SK-N-SH (cell line): ENCODE results near the gene SOD1. TPM values are rescaled to one million over a fixed set of nuclear protein-coding genes. Genes with fewer than 3 reads are reported as not detected.
A peak's percentile ranks its signal among the peaks of the same experiment; 100 is the strongest.

ENCODE experiments used
- CTCF ChIA-PET: fragments of 300-600, 350-600 bp; formaldehyde crosslinking; extraction: SDS; loops from one replicate; lab custom pipeline; 2021; lab: Yijun Ruan, JAX
- POLR2A ChIA-PET: fragments of 350-600 bp; sonication (Branson Sonifier 250); formaldehyde crosslinking; extraction: SDS; loops from one replicate; lab custom pipeline; 2020; ENCODE audit warnings: antibody characterized with exemption, inconsistent platforms; lab: Yijun Ruan, JAX
- DNase-seq: peaks from one replicate; pipeline ENCODE4 v3.0.0; 2012
- H2AFZ ChIP-seq: fragments of 200-600 bp; sonication (generic); 2 replicates; pipeline ENCODE4 v1.8.1; 2016; ENCODE audit warnings: antibody characterized with exemption, mild to moderate bottlenecking, low read depth
- H3F3A ChIP-seq: fragments of 200-600 bp; sonication (generic); replicated peaks from 2 replicates; pipeline ENCODE3; 2016; ENCODE audit warnings: antibody characterized with exemption, mild to moderate bottlenecking; ENCODE audit not compliant: insufficient read depth
- H3K27ac ChIP-seq, 2 experiments: fragments of 200-500 bp in 1 of 2; fragments of 200-600 bp in 1 of 2; sonication (Bioruptor generic) in 1 of 2; sonication (generic), shearing (Covaris generic) in 1 of 2; 2 replicates each; pipeline versions ENCODE4 v1.5.1 to v1.6.1; 2014 to 2016; ENCODE audit warnings: low read depth in 2 of 2, inconsistent platforms in 1 of 2, low read length in 1 of 2, mild to moderate bottlenecking in 1 of 2, mixed read lengths in 1 of 2
- H3K27me3 ChIP-seq: fragments of 200-600 bp; sonication (generic), shearing (Covaris generic); 2 replicates; pipeline ENCODE4 v1.6.1; 2016; ENCODE audit warnings: mixed run types; ENCODE audit not compliant: insufficient read depth
- H3K36me3 ChIP-seq, 2 experiments: fragments of 200-500 bp in 1 of 2; fragments of 200-600 bp in 1 of 2; sonication (Bioruptor generic) in 1 of 2; sonication (generic) in 1 of 2; replicated peaks in 1 of 2; 2 replicates each; pipeline versions ENCODE3 to v1.5.1; 2014 to 2016; ENCODE audit warnings: low read length in 1 of 2, mild to moderate bottlenecking in 1 of 2; ENCODE audit not compliant: insufficient read depth in 2 of 2, control insufficient read depth in 1 of 2
- H3K4me1 ChIP-seq, 2 experiments: fragments of 200-500 bp in 1 of 2; fragments of 200-600 bp in 1 of 2; sonication (Bioruptor generic) in 1 of 2; sonication (generic), shearing (Covaris generic) in 1 of 2; 2 replicates each; pipeline versions ENCODE4 v1.5.1 to v1.6.1; 2014 to 2016; ENCODE audit warnings: low read depth in 1 of 2, low read length in 1 of 2, mixed run types in 1 of 2; ENCODE audit not compliant: insufficient read depth in 2 of 2, control insufficient read depth in 1 of 2
- H3K4me2 ChIP-seq: fragments of 200-600 bp; sonication (generic), shearing (Covaris generic); 2 replicates; pipeline ENCODE4 v1.6.1; 2017; ENCODE audit warnings: mixed run types
- H3K4me3 ChIP-seq, 2 experiments: fragments of 200-500 bp in 1 of 2; fragments of 200-600 bp in 1 of 2; sonication (Bioruptor generic) in 1 of 2; sonication (generic), shearing (Covaris generic) in 1 of 2; 2 replicates each; pipeline versions ENCODE4 v1.5.1 to v1.8.1; 2014 to 2016; ENCODE audit warnings: low read depth in 2 of 2, inconsistent platforms in 1 of 2, low read length in 1 of 2, mild to moderate bottlenecking in 1 of 2, mixed read lengths in 1 of 2, moderate library complexity in 1 of 2
- H3K79me2 ChIP-seq: fragments of 200-600 bp; sonication (generic); 2 replicates; pipeline ENCODE4 v1.8.1; 2017; ENCODE audit warnings: mild to moderate bottlenecking; ENCODE audit not compliant: insufficient read depth
- H3K9ac ChIP-seq: fragments of 200-600 bp; sonication (generic); 2 replicates; pipeline ENCODE4 v1.6.1; 2017; ENCODE audit warnings: mixed run types
- H3K9me2 ChIP-seq: fragments of 200-600 bp; sonication (generic); 2 replicates; pipeline ENCODE4 v1.6.1; 2017; ENCODE audit warnings: mixed run types
- H3K9me3 ChIP-seq: fragments of 200-600 bp; sonication (generic); 2 replicates; pipeline ENCODE4 v1.6.1; 2017; ENCODE audit warnings: mixed run types, mild to moderate bottlenecking, moderate library complexity
- H4K20me1 ChIP-seq: fragments of 200-600 bp; sonication (generic); 2 replicates; pipeline ENCODE4 v1.6.1; 2017; ENCODE audit warnings: mild to moderate bottlenecking, mixed run types; ENCODE audit not compliant: insufficient read depth
- CTCF ChIP-seq: fragments of 200-600 bp; sonication (generic); IDR thresholded peaks from 2 replicates; pipeline ENCODE4 v1.6.1; 2017; ENCODE audit warnings: antibody characterized with exemption, mild to moderate bottlenecking, moderate library complexity
- ELF1 ChIP-seq: IDR thresholded peaks from 2 replicates; pipeline ENCODE4 v1.4.0; 2012
- JUND ChIP-seq: IDR thresholded peaks from 2 replicates; pipeline ENCODE4 v1.4.0; 2012
- RAD21 ChIP-seq: IDR thresholded peaks from 2 replicates; pipeline ENCODE4 v1.6.1; 2012; ENCODE audit warnings: mild to moderate bottlenecking, low read length
- RFX5 ChIP-seq: IDR thresholded peaks from 2 replicates; pipeline ENCODE4 v1.6.1; 2012; ENCODE audit warnings: mild to moderate bottlenecking, improper control_type of control experiment, low read length
- USF2 ChIP-seq: fragments of 150-350 bp; IDR thresholded peaks from 2 replicates; pipeline ENCODE4 v1.6.1; 2017; ENCODE audit warnings: antibody characterized with exemption, low read length, low read depth, borderline replicate concordance
- ZBTB33 ChIP-seq: IDR thresholded peaks from 2 replicates; pipeline ENCODE4 v1.4.0; 2012; ENCODE audit warnings: low read depth, borderline replicate concordance
- WGBS: methylation state at CpG from one replicate; pipeline ENCODE4 v1.1.6; 2017; ENCODE audit warnings: low lambda C conversion rate; 5-methylcytosine and 5-hydroxymethylcytosine counted together
- polyA plus RNA-seq, 3 experiments: library from polyadenylated mRNA; depleted of rRNA; stranded (reverse); fragments of >200 nt; gene quantifications; 2 replicates each; pipeline ENCODE4 v1.2.3, GENCODE V29; 2012

The SOD1 gene
- polyA plus RNA-seq, 1 of the 3 experiments (the other 2 are of a cell fraction) = 572 TPM

GRCh38 chr21:31682620-31683019, 23.1 kb downstream of the SOD1 start:
- H3K4me3 ChIP-seq = no peak overlapping the region; a peak in 1 of 4 replicates
- 0 out of 2 replicates have a peak overlapping the region, but pooled peaks have one; percentile 1 for H3K4me2 ChIP-seq
- H3K79me2 ChIP-seq = peaks cover 28% of the 10 kb centered on the region; the same call in 1 of the 2 replicates
- TF ChIP-seq USF2 = no peak
- no peak for TF ChIP-seq RFX5
- no peak for TF ChIP-seq ZBTB33
- H3K9me2 ChIP-seq = no peaks in the 10 kb centered on the region
- H3K9ac ChIP-seq = no peak overlapping the region
- ChIA-PET POLR2A (no interaction called here), CTCF (no interaction called here)
- H2AFZ ChIP-seq = no peak overlapping the region
- H3K27me3 ChIP-seq = no peaks in the 10 kb centered on the region
- no peak for DNase-seq
- H3K36me3 ChIP-seq = peaks cover 77 to 85% of the 10 kb centered on the region in 2 experiments
- H3K27ac ChIP-seq = peak overlapping the region in 1 of 2 experiments; percentile 54; a peak in 2 of 4 replicates
- peaks cover 18% of the 10 kb centered on the region for H3F3A ChIP-seq
- no peaks in the 10 kb centered on the region for H4K20me1 ChIP-seq
- H3K9me3 ChIP-seq = no peaks in the 10 kb centered on the region
- H3K4me1 ChIP-seq = peaks cover 0 to 23% of the 10 kb centered on the region in 2 experiments; a peak in 2 of 4 replicates

- Histone ChIP-seq H2AFZ (no peak overlapping the region), H3K79me2 (peaks cover 30% of the 10 kb centered on the region; the same call in 1 of the 2 replicates), H3K9me2 (no peaks in the 10 kb centered on the region)
- DNase-seq = no peak
- POLR2A ChIA-PET = no interaction called here
- TF ChIP-seq JUND (no peak), CTCF (peak; percentile 38; the same call in 1 of the 2 replicates), ELF1 (no peak), RAD21 (peak; percentile 6; the same call in 1 of the 2 replicates)
- TF ChIP-seq, all 33 proteins: peak for 2
- peaks cover 0 to 23% of the 10 kb centered on the region in 2 experiments; a peak in 2 of 4 replicates for H3K4me1 ChIP-seq
- WGBS = 87% methylated on average over 5 of the region's 5 CpGs
- no peaks in the 10 kb centered on the region for H4K20me1 ChIP-seq
- no peaks in the 10 kb centered on the region for H3K27me3 ChIP-seq
- H3K27ac ChIP-seq = peak overlapping the region in 1 of 2 experiments; percentile 54; a peak in 2 of 4 replicates
- CTCF ChIA-PET = no interaction called here
- H3K9ac ChIP-seq = no peak overlapping the region
- no peaks in the 10 kb centered on the region for H3K9me3 ChIP-seq
- peaks cover 18% of the 10 kb centered on the region for H3F3A ChIP-seq
- no peak overlapping the region; a peak in 1 of 4 replicates for H3K4me3 ChIP-seq
- H3K4me2 ChIP-seq = 0 out of 2 replicates have a peak overlapping the region, but pooled peaks have one; percentile 1
- H3K36me3 ChIP-seq = peaks cover 80 to 88% of the 10 kb centered on the region in 2 experiments
These were observed 23.5 kb downstream of the SOD1 start for GRCh38 chr21:31683029-31683428.
